Measurements from ENCODE around the gene ACTN1. TPM values are rescaled to one million over a fixed set of nuclear protein-coding genes. Genes with fewer than 3 reads are reported as not detected.
A peak's percentile ranks its signal among the peaks of the same experiment; 100 is the strongest.

Gene ACTN1
- total and polyA plus RNA-seq, 11 donors: 48.4 to 252 (median 104) TPM

DNA sequence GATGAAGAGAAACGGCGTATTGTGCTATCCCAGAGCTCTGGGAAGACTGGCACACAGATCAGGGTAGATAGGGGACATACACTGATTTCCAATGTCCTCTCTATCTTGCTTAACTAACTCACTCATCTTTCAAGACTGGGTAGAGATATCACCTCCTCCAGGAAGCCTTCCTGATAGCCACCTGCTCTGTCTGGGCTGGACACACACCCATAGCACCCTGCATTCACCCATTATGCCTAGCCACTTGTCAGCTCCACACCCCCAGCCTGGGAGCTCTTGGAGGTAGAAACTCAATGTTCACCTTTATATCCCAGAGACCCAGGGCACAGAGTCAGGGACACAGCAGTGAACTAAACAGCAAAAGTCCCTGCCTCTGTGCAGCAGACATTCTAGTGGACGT, 52.0 kb downstream of the ACTN1 start:
- H3K9me3 ChIP-seq: peaks cover 0 to 11% (median 0%) of the 10 kb centered on the region in 12 donors
- H3K27ac ChIP-seq: peak overlapping the region in 4 of 12 donors; percentile 65 to 98 (median 66)
- H3K4me1 ChIP-seq: peaks cover 6 to 78% (median 54%) of the 10 kb centered on the region in 12 donors
- no peak for TF ChIP-seq POLR2A (IDR thresholded peaks at IDR 0.05)
- no peak for TF ChIP-seq CTCF (IDR thresholded peaks at IDR 0.05)
- DNase-seq: no peak
- peaks cover 0 to 32% (median 5%) of the 10 kb centered on the region in 9 donors for H3K36me3 ChIP-seq
- 80 to 98% (median 97%) methylated on average over 3 of the region's 3 CpGs for WGBS, 4 donors
- intact Hi-C loops (cut with DNase I): no loop called here
- ATAC-seq: no peak
- no peak overlapping the region for H3K4me3 ChIP-seq
- no peaks in the 10 kb centered on the region for H3K27me3 ChIP-seq

DNA sequence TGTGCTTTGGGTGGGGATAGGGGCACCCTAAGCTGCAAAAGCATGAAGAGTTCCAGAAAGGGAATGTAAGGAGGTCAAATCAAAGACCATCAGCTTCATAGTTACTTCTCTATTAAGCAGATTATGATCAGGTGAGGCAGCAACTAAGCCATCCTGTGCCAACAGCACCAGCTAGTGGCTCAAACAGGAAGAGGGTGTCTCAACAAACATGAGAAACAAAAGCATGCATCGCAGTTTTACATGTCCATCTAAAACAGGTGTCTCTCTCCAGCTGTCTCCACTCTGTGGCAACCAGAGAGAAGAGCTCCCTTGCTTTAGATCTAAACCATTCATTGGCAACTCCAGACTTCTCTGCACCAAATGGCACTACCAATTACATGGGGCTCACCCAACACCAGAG, 52.9 kb downstream of the ACTN1 start:
- WGBS, 4 donors: 94 to 100% (median 100%) methylated on average over 1 of the region's 1 CpG

DNA sequence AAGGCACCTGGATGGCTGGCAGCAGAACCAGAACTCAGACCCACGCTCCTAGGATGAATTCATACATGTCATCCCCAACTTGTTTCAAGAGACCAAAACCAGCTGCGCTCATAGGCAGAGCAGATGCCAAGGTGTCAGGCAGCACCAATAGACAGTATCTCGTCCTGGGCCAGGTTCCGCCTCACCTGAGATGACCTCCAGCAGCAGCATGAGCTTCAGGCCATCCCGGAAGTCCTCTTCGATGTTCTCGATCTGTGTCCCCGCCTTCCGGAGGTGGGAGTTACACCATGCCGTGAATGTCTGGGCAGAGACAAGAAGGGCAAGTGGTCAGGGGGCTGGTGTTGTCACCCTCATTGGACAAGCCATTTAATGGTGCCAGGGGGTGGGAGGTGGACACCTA, 53.7 kb downstream of the ACTN1 start:
- Histone ChIP-seq H3K27me3 (no peaks in the 10 kb centered on the region), H3K9me3 (peaks cover 0 to 11% (median 0%) of the 10 kb centered on the region in 12 donors), H3K4me1 (peaks cover 7 to 78% (median 49%) of the 10 kb centered on the region in 12 donors), H3K4me3 (no peak overlapping the region), H3K27ac (peak overlapping the region in 7 of 12 donors; percentile 44 to 98 (median 79)), H3K36me3 (peaks cover 0 to 43% (median 14%) of the 10 kb centered on the region in 9 donors)
- DNase-seq: no peak
- TF ChIP-seq CTCF (IDR thresholded peaks at IDR 0.05) (no peak), POLR2A (IDR thresholded peaks at IDR 0.05) (no peak)
- no peak for ATAC-seq
- WGBS, 4 donors: 93 to 96% (median 94%) methylated on average over 8 to 10 of the region's 10 CpGs
- intact Hi-C loops (cut with DNase I): no loop called here

More for the DNA sequence above, 52.9 kb downstream of the ACTN1 start:
- TF ChIP-seq POLR2A (IDR thresholded peaks at IDR 0.05): no peak
- TF ChIP-seq CTCF (IDR thresholded peaks at IDR 0.05): peak in 3 of 12 donors; percentile 20 to 28 (median 21)
- Histone ChIP-seq H3K27me3 (no peaks in the 10 kb centered on the region), H3K27ac (peak overlapping the region in 3 of 12 donors; percentile 4 to 98 (median 66)), H3K4me3 (no peak overlapping the region), H3K9me3 (peaks cover 0 to 11% (median 0%) of the 10 kb centered on the region in 12 donors), H3K36me3 (peaks cover 0 to 35% (median 5%) of the 10 kb centered on the region in 9 donors), H3K4me1 (peaks cover 7 to 78% (median 54%) of the 10 kb centered on the region in 12 donors)
- DNase-seq (no peak), ATAC-seq (no peak)
- intact Hi-C loops (cut with DNase I): no loop called here

- ATAC-seq: peak; percentile 65 to 87 (median 74)
- Histone ChIP-seq H3K4me1 (peaks cover 7 to 71% (median 46%) of the 10 kb centered on the region in 12 donors), H3K27me3 (no peaks in the 10 kb centered on the region), H3K9me3 (peaks cover 0 to 11% (median 0%) of the 10 kb centered on the region in 12 donors), H3K36me3 (peaks cover 0 to 52% (median 23%) of the 10 kb centered on the region in 9 donors), H3K4me3 (no peak overlapping the region), H3K27ac (peak overlapping the region in 11 of 12 donors; percentile 40 to 98 (median 73))
- intact Hi-C loops (cut with DNase I): loop anchor here in 1 of 10 donors (5.0 kb wide), 1 partner anchor 53 kb away; the partner anchor contains the start of gene ACTN1
- DNase-seq: peak in 4 of 5 donors; percentile 51 to 73 (median 60)
- 60 to 71% (median 69%) methylated on average over 12 of the region's 12 CpGs for WGBS, 4 donors
- no peak for TF ChIP-seq POLR2A (IDR thresholded peaks at IDR 0.05)
- TF ChIP-seq CTCF (IDR thresholded peaks at IDR 0.05): no peak
These were observed 54.6 kb downstream of the ACTN1 start for GRCh38 chr14:68924186-68925158.
